GM12878 (cell line): ENCODE measurements around the gene ATG5. TPM values are rescaled to one million over a fixed set of nuclear protein-coding genes. Genes with fewer than 3 reads are reported as not detected.
A peak's percentile ranks its signal among the peaks of the same experiment; 100 is the strongest.

Experiments used
- BCL11A ChIP-seq: IDR thresholded peaks from 2 replicates; pipeline ENCODE4 v1.6.1; 2011; ENCODE audit warnings: low read depth, low read length
- CREM ChIP-seq: IDR thresholded peaks from 2 replicates; pipeline ENCODE4 v1.6.1; 2014; ENCODE audit warnings: antibody characterized with exemption, low read depth
- ETV6 ChIP-seq, 2 experiments: fragments of 450-650 bp in 1 of 2; IDR thresholded peaks in 1 of 2; conservative IDR thresholded peaks in 1 of 2; 2 replicates each; pipeline ENCODE4 v1.6.1; 2014; ENCODE audit warnings: antibody characterized with exemption in 1 of 2, borderline replicate concordance in 1 of 2, low read depth in 1 of 2, mild to moderate bottlenecking in 1 of 2, moderate library complexity in 1 of 2
- KAT2A ChIP-seq: conservative IDR thresholded peaks from 2 replicates; pipeline ENCODE4 v1.6.1; 2011; ENCODE audit warnings: low read depth, low read length; ENCODE audit not compliant: control insufficient read depth
- NFYB ChIP-seq: IDR thresholded peaks from 2 replicates; pipeline ENCODE4 v1.6.1; 2011; ENCODE audit warnings: low read depth, mild to moderate bottlenecking, low read length, improper control_type of control experiment, moderate library complexity; ENCODE audit not compliant: insufficient read depth
- RBBP5 ChIP-seq: fragments of 200-600 bp; sonication (generic); conservative IDR thresholded peaks from 2 replicates; pipeline ENCODE4 v1.6.1; 2016
- RFX5 ChIP-seq: IDR thresholded peaks from 2 replicates; pipeline ENCODE4 v1.6.1; 2011; ENCODE audit warnings: low read depth, low read length, improper control_type of control experiment
- TCF3 ChIP-seq: IDR thresholded peaks from 2 replicates; pipeline ENCODE4 v1.6.1; 2012; ENCODE audit warnings: low read depth, mild to moderate bottlenecking, low read length, borderline replicate concordance; ENCODE audit not compliant: insufficient read depth
- ZNF384 ChIP-seq: IDR thresholded peaks from 2 replicates; pipeline ENCODE4 v1.6.1; 2012; ENCODE audit warnings: low read depth, mild to moderate bottlenecking, low read length, improper control_type of control experiment, borderline replicate concordance
- polyA plus RNA-seq, 11 experiments: library from polyadenylated mRNA; depleted of rRNA in 4 of 11; unstranded in 6 of 11; stranded (reverse) in 5 of 11; fragments of >200 nt; fragmentation: Nextera tagmentation in 4 of 11; fragmentation: Illumina TruSeq in 1 of 11; extraction: Ambion mirVana in 4 of 11; extraction: Trizol in 1 of 11; gene quantifications; 1 replicate in 1 of 11; 2 replicates in 10 of 11; pipeline versions ENCODE4 v1.2.1 to v1.2.3, GENCODE V29; 2011 to 2016; ENCODE audit warnings: inconsistent platforms in 2 of 11, missing spikeins in 2 of 11, low read depth in 1 of 11
- total RNA-seq, 4 experiments: library from RNA; depleted of rRNA in 3 of 4; stranded (reverse); fragments of >200 nt in 3 of 4; fragmentation: Illumina TruSeq in 1 of 4; extraction: Trizol in 1 of 4; gene quantifications; 2 replicates each; pipeline versions ENCODE4 v1.2.1 to v1.2.3, GENCODE V29; 2013 to 2021
- TF ChIP-seq, protein P1 (sequence below): fragments of 450-650 bp; formaldehyde crosslinking; IDR thresholded peaks from 2 replicates; pipeline ENCODE4 v1.4.0; 2020; ENCODE audit warnings: mild to moderate bottlenecking, moderate library complexity

The ATG5 gene
- total and polyA plus RNA-seq, 10 of the 15 experiments (the other 5 are each of a cell fraction or from before 2014, with no cell fraction given) = 12.9 to 51.8 (median 23.9) TPM

- TF ChIP-seq ETV6 (conservative IDR thresholded peaks at IDR 0.05 in 1 of 2, IDR thresholded peaks at IDR 0.05 in 1 of 2; ENCODE audit: borderline replicate concordance in 1 of 2, low read depth in 1 of 2) = no peak
- TF ChIP-seq, protein P1, sequence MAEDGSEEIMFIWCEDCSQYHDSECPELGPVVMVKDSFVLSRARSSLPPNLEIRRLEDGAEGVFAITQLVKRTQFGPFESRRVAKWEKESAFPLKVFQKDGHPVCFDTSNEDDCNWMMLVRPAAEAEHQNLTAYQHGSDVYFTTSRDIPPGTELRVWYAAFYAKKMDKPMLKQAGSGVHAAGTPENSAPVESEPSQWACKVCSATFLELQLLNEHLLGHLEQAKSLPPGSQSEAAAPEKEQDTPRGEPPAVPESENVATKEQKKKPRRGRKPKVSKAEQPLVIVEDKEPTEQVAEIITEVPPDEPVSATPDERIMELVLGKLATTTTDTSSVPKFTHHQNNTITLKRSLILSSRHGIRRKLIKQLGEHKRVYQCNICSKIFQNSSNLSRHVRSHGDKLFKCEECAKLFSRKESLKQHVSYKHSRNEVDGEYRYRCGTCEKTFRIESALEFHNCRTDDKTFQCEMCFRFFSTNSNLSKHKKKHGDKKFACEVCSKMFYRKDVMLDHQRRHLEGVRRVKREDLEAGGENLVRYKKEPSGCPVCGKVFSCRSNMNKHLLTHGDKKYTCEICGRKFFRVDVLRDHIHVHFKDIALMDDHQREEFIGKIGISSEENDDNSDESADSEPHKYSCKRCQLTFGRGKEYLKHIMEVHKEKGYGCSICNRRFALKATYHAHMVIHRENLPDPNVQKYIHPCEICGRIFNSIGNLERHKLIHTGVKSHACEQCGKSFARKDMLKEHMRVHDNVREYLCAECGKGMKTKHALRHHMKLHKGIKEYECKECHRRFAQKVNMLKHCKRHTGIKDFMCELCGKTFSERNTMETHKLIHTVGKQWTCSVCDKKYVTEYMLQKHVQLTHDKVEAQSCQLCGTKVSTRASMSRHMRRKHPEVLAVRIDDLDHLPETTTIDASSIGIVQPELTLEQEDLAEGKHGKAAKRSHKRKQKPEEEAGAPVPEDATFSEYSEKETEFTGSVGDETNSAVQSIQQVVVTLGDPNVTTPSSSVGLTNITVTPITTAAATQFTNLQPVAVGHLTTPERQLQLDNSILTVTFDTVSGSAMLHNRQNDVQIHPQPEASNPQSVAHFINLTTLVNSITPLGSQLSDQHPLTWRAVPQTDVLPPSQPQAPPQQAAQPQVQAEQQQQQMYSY (CRISPR knock-in tag) = no peak
- TF ChIP-seq RFX5 = no peak; the same call in 1 of the 2 replicates
- TF ChIP-seq CREM = peak; percentile 99
- TF ChIP-seq KAT2A = no peak
- no peak for TF ChIP-seq RBBP5
- no peak for TF ChIP-seq BCL11A
- no peak for TF ChIP-seq ZNF384
- no peak for TF ChIP-seq NFYB
- peak; percentile 49; the same call in 1 of the 2 replicates for TF ChIP-seq TCF3
These were observed at the start of gene ATG5 (continued) for GRCh38 chr6:106325336-106326178.
